Activated CD4-positive, alpha-beta memory T cell treated with anti-CD3 and anti-CD28 coated beads, Interleukin-2, amount 10 ng/mL, durations not matched to agents 7 days and 5 days (primary cell): Measurements from ENCODE around the gene ZNF469. TPM values are rescaled to one million over a fixed set of nuclear protein-coding genes. Genes with fewer than 3 reads are reported as not detected.

Experiments
- CTCF ChIA-PET: fragments of 350-600 bp; sonication (Branson Sonifier 250); formaldehyde crosslinking; loops from one replicate; lab custom pipeline; 2021; ENCODE audit warnings: antibody characterized with exemption, inconsistent platforms; lab: Charles Lee
- POLR2A ChIA-PET: fragments of 350-600 bp; sonication (Branson Sonifier 250); formaldehyde crosslinking; loops from one replicate; lab custom pipeline; 2021; ENCODE audit warnings: antibody characterized with exemption; lab: Charles Lee
- DNase-seq: peaks from one replicate; pipeline ENCODE4 v3.0.0-alpha.2; 2020
- H3K27ac Mint-ChIP-seq: one replicate; pipeline ENCODE4 v1.8.0; 2021; ENCODE audit warnings: mild to moderate bottlenecking, mixed read lengths
- H3K27me3 Mint-ChIP-seq: one replicate; pipeline ENCODE4 v1.8.0; 2021; ENCODE audit warnings: mixed read lengths
- H3K36me3 Mint-ChIP-seq: one replicate; pipeline ENCODE4 v1.8.0; 2021; ENCODE audit warnings: low read depth, mixed read lengths
- H3K4me1 Mint-ChIP-seq: one replicate; pipeline ENCODE4 v1.8.0; 2021; ENCODE audit warnings: mixed read lengths
- H3K4me3 Mint-ChIP-seq: one replicate; pipeline ENCODE4 v1.8.0; 2021; ENCODE audit warnings: mild to moderate bottlenecking, mixed read lengths
- H3K9me3 Mint-ChIP-seq: one replicate; pipeline ENCODE4 v1.8.0; 2021; ENCODE audit warnings: mixed read lengths
- total RNA-seq, 2 experiments: library from RNA; stranded (reverse); gene quantifications; one replicate each; pipeline ENCODE4 v1.2.3, GENCODE V29; 2021

The ZNF469 gene
- total RNA-seq, 2 experiments from 2014 or later: 0.23 to 0.28 TPM

DNA sequence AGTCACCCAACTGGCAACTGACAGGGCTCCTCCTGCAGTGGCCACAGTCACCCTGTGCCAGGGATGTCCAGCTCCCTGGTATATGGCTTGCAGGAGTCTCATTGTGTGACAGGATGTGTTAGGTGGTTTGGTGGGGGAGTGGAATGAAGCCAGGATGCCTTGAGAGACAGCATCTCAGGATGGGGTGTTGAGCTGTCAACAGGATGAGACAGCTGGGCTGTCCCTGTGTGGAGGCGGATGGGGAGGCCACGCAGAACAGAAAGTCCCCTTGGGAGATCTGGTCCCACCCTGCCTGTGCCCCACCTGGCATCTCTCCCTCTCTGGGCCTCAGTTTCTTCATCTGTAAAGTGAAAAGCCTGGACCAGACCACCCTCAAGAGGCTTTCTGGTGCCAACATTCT lies 9.5 kb upstream of the ZNF469 start:
- no peaks in the 10 kb centered on the region for H3K4me1 Mint-ChIP-seq
- CTCF ChIA-PET: no interaction called here
- POLR2A ChIA-PET: no interaction called here
- H3K4me3 Mint-ChIP-seq: no peak overlapping the region
- no peak overlapping the region for H3K27ac Mint-ChIP-seq
- no peaks in the 10 kb centered on the region for H3K9me3 Mint-ChIP-seq
- no peaks in the 10 kb centered on the region for H3K27me3 Mint-ChIP-seq
- H3K36me3 Mint-ChIP-seq: no peaks in the 10 kb centered on the region
- no peak for DNase-seq

DNA sequence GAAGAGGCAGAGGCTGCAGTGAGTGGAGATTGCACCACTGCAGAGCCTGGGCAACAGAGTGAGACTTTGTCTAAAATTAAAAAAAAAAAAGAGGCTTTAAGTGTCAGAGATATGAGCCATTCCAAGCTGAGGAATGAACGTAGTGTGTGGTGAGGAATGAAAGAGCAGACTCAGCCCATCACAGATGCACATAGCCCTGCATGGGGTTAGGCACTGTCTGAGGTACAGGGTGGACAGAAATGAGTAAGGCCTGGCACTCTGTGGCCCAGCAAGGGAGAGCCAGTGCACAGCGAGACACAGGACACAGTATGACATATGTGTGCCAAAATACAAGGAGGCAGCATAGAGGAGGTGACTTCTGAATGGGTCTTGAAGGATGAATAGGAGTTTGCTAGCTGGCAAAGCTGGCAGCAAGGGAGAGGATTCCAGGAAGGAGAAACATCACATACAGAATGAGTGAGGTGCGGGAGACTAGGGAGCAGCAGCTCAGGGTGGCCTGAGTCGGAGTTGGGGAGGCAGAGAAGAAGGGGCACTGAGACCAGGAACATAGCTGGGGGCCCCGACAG lies 8.7 kb upstream of the ZNF469 start:
- H3K27ac Mint-ChIP-seq: no peak overlapping the region
- no peak overlapping the region for H3K4me3 Mint-ChIP-seq
- POLR2A ChIA-PET: no interaction called here
- H3K36me3 Mint-ChIP-seq: no peaks in the 10 kb centered on the region
- no peak for DNase-seq
- no peaks in the 10 kb centered on the region for H3K9me3 Mint-ChIP-seq
- CTCF ChIA-PET: no interaction called here
- no peaks in the 10 kb centered on the region for H3K27me3 Mint-ChIP-seq
- H3K4me1 Mint-ChIP-seq: no peaks in the 10 kb centered on the region

DNA sequence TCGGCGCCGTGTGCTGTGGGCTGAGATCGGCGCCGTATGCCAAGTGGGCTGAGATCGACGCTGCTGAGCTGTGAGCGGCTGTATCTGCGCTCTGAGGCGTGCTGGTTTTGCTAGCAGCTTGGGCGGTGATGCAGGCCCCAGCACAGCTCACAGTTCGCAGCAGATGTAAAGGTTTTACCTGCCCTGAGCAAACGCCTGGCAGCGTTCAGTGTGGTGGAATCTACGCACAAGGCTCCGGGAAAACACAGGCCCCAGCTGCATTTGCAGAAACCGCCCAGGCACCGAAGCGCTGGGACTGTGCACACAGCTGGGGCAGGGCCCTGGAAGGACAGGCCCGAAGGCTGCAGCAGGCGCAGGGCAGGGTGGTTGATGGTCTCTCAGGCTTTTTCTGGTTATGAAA lies 8.0 kb upstream of the ZNF469 start:
- no peak for DNase-seq
- ChIA-PET CTCF (no interaction called here), POLR2A (no interaction called here)
- Mint-ChIP-seq H3K27ac (no peak overlapping the region), H3K4me3 (no peak overlapping the region), H3K4me1 (no peaks in the 10 kb centered on the region), H3K9me3 (no peaks in the 10 kb centered on the region), H3K27me3 (no peaks in the 10 kb centered on the region), H3K36me3 (no peaks in the 10 kb centered on the region)

DNA sequence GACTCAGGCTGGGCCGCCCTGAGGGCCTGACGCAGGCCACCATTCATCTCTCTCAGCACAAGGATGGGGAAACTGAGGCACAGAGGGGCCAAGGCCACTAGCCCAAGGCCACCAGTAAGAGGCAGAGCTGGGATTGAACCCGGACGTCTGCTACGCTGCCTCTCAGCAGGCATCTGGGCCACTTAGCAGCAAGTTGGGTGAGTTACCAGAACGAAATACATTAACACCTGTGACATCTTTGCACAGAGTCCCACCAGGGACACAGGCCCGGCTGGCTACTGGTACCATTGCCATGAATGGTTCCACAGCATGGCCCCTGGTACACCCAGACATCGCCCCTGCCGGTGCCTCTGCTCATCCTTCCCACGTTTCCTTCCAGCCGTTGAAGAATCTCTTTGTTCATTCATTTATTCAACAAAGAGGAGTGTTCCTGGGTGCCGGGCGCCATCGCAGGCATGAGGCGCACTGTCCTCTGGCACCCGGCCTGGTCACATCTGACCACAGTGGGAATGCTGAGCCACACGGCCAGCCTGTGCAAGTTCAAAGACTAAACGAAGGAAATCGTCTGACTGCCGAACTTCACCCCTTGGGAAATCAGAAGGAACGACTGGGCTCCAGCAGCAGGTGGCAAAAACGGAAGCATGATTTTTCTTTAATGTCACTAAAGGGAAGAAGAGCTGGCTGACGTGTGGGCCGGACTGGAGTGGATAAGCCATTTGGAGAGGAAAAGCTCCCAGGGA lies 7.4 kb upstream of the ZNF469 start:
- ChIA-PET CTCF (no interaction called here), POLR2A (no interaction called here)
- no peaks in the 10 kb centered on the region for H3K9me3 Mint-ChIP-seq
- H3K36me3 Mint-ChIP-seq: no peaks in the 10 kb centered on the region
- H3K4me1 Mint-ChIP-seq: no peaks in the 10 kb centered on the region
- H3K4me3 Mint-ChIP-seq: no peak overlapping the region
- no peak overlapping the region for H3K27ac Mint-ChIP-seq
- no peak for DNase-seq
- no peaks in the 10 kb centered on the region for H3K27me3 Mint-ChIP-seq

DNA sequence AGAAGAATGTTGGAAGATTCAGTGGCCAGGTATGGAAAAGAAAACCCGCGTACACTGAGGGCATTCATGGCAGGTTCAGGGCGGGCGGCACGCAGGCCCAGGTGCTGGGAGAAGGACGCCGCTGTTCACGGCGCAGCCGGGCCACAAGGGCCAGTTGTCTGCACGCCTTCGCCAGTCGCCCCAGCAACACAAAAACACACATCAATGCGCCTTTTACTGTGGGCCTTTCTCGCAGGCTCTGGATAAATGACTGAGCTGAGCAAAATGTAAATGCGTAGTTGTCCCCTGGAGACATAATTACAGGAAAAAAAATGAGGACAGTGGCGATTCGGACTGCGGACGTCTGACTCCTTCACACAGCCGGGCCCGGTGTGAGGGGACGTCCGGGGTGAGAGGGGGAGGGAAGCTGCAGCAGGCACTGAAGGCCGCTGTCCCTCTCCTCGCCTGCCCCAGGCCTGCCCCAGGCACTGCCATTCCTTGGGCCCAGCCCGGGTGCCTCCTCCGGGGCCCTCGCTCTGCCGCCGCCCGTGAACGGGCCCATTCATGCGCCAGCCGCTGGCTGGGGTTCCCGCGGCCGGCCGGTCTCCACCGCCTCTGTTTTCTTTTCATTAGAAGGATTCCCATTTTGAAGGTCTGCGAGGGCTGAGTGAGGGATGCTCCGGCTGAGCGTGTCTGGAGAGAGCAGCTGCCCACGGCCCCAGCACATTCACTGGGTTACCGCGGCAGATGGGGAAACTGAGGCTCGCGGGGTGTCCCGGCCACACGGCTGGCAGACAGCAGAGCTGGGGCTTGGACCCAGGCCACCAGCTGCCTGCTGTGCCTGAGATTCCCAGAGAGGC lies 6.5 kb upstream of the ZNF469 start:
- no peak for DNase-seq
- H3K36me3 Mint-ChIP-seq: no peaks in the 10 kb centered on the region
- ChIA-PET CTCF (no interaction called here), POLR2A (no interaction called here)
- no peak overlapping the region for H3K4me3 Mint-ChIP-seq
- H3K4me1 Mint-ChIP-seq: no peaks in the 10 kb centered on the region
- H3K27ac Mint-ChIP-seq: no peak overlapping the region
- H3K9me3 Mint-ChIP-seq: no peaks in the 10 kb centered on the region
- no peaks in the 10 kb centered on the region for H3K27me3 Mint-ChIP-seq

DNA sequence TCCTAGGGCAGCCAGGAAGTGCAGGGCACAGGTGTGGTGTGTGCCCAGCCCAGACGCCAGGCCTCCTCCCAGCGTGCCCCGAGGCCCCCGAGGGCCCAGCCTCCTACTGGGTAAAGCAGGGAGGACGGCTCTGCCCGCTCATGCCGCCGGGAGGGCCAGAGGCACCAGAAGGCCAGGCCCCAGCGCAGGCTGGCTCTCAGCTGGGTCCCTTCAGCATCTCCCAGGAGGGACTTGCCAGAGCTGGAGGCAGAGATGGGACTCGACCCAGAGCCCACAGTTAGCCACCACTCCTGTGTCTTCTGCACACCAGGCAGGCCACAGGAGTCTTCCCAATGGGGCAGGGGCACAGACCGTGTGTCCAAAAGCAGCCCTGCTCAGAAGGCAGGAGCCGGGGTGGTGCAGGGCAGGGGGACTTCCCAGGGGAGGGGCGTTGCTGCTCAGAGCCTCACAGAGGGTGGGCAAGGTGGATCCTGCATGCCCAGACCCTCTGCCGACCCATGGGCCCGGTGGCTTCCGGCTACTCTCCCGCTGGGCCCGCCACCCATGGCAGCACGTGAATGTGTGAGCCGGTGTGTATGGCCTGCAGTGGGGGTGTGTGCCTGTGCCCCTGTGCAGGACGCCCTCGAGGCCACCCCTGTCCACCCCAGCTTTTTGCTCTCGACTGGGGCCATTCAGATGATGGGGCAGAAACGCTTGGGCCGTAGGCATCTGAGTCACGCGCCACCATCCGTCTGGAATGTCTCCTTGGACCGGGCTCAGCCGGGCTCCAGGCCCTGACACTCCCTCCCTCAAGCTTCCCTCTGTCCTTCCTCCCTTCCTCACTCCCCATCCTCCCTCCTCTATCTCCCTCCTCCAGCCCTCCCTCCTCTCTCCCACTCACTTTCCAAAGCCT lies 5.7 kb upstream of the ZNF469 start:
- Mint-ChIP-seq H3K27ac (no peak overlapping the region), H3K27me3 (peaks cover under 1% of the 10 kb centered on the region), H3K36me3 (no peaks in the 10 kb centered on the region), H3K4me1 (no peaks in the 10 kb centered on the region), H3K9me3 (no peaks in the 10 kb centered on the region), H3K4me3 (no peak overlapping the region)
- CTCF ChIA-PET: no interaction called here
- POLR2A ChIA-PET: no interaction called here
- DNase-seq: no peak

DNA sequence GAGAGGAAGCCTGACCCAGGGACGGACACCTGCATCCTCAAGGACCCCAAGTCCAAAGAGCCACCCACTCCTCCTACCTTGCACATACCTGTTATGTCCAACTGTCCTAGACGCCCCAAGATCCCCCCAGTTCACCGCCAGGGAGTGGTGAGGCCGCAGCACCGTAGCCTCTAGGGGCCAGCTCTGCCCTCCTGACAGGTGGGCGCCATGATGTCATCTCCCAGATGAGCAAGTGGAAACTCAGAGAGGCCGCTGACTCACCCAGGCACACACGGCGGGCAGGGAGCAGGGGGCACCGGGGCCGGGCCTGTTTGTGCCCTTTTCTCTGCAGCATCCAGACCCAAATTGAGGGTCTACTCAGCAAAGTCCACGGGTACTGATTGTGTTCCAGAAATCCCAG lies 4.8 kb upstream of the ZNF469 start:
- Mint-ChIP-seq H3K27ac (no peak overlapping the region), H3K36me3 (no peaks in the 10 kb centered on the region), H3K9me3 (no peaks in the 10 kb centered on the region), H3K4me3 (no peak overlapping the region), H3K27me3 (peaks cover 7% of the 10 kb centered on the region), H3K4me1 (no peaks in the 10 kb centered on the region)
- ChIA-PET CTCF (no interaction called here), POLR2A (no interaction called here)
- no peak for DNase-seq

DNA sequence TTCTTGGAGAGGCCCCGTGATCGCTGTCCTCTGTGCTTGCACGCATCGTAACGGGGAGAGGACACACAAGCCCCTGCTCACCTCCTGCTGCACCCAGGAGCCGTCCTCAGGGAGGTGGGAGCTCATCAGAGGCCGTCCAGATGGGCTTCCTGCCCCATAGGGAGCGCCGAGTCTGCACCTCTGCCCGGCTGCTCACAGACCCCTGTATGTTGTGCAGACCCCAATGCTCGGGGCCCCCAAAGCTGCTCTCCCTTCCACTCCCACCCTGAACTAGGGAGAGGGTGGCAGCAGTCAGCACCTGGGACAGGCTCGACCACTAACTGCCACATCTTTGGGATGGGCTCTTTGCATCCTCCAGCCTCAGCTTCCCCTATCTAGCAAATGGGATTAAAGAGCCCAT lies 4.4 kb upstream of the ZNF469 start:
- ChIA-PET POLR2A (no interaction called here), CTCF (no interaction called here)
- H3K36me3 Mint-ChIP-seq: no peaks in the 10 kb centered on the region
- H3K4me3 Mint-ChIP-seq: no peak overlapping the region
- DNase-seq: no peak
- H3K27ac Mint-ChIP-seq: no peak overlapping the region
- H3K4me1 Mint-ChIP-seq: no peaks in the 10 kb centered on the region
- peaks cover 7% of the 10 kb centered on the region for H3K27me3 Mint-ChIP-seq
- no peaks in the 10 kb centered on the region for H3K9me3 Mint-ChIP-seq

DNA sequence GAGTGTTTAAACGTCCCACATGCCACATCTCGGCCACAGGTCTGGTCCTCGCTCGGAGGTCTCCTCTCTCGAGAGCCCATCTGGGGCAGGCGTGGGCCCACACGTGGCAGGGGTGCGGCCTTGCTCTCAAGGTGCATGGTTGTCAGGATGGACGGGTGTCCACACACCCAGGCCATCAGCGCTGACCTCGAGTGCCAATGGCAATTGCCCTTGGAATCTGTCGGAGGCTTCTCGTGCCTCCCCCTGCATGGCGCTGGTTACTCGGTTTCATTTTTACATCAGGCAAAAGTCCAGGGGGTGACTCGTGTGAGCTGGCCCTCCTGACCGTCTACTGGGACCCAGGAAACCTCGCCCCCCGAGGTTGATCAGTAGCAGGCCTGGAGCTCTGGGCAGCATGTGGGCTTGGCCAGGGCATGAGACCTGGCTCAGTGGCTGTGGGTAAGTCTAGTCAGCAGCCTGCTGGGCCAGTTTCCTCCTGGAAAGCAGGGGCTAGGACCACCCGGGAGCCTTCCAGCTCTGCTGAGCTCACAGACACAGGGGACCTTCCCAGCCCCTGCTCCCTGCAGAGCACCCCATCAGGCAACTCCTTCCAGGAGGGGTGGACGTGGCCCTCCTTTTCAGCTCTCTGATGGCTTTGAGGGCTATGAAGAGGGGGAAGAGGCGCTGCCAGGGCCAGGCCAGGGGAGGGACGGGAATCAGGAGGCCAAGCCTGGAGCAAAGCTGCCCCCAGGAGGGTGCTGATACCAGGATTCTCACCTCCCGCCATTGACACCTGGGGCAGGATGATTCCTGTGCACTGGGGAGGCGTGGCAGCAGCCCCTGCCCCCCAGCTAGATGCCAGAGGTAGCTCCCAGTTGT lies 3.7 kb upstream of the ZNF469 start:
- POLR2A ChIA-PET: no interaction called here
- no peaks in the 10 kb centered on the region for H3K4me1 Mint-ChIP-seq
- H3K9me3 Mint-ChIP-seq: no peaks in the 10 kb centered on the region
- H3K36me3 Mint-ChIP-seq: no peaks in the 10 kb centered on the region
- DNase-seq: no peak
- no peak overlapping the region for H3K4me3 Mint-ChIP-seq
- H3K27me3 Mint-ChIP-seq: peaks cover 9% of the 10 kb centered on the region
- CTCF ChIA-PET: no interaction called here
- no peak overlapping the region for H3K27ac Mint-ChIP-seq

DNA sequence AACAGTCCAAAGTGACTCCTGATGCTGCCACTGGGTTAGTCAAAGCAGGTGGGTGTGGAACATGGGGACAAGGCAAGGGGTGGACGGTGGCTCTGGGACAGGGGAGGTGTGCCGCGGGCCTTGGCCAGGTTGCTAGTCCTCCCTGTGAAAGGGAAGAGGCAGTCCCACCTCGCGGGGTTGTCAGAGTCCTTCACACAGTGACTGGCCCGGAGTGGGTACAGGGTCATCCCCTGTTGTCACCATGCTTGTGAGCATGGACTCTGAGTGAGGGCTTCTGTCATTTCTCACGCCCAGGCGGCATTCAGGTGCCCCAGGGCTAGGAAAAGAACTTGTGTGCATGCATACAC lies 3.1 kb upstream of the ZNF469 start:
- POLR2A ChIA-PET: no interaction called here
- H3K9me3 Mint-ChIP-seq: no peaks in the 10 kb centered on the region
- H3K27ac Mint-ChIP-seq: no peak overlapping the region
- DNase-seq: no peak
- H3K36me3 Mint-ChIP-seq: no peaks in the 10 kb centered on the region
- no peaks in the 10 kb centered on the region for H3K4me1 Mint-ChIP-seq
- peaks cover 15% of the 10 kb centered on the region for H3K27me3 Mint-ChIP-seq
- CTCF ChIA-PET: no interaction called here
- no peak overlapping the region for H3K4me3 Mint-ChIP-seq

DNA sequence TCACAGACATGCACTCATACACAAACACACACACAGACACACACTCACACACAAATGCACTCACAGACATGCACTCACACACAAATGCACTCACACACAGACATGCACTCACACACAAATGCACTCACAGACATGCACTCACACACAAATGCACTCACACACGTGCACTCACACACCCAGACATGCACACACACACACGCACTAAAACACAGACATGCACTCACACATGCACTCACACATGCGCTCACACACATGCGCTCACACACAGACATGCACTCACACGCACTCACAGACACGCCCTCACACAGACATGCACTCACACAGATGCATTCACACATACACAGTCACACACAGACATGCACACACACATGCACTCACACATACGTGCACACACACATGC lies 2.7 kb upstream of the ZNF469 start:
- Mint-ChIP-seq H3K36me3 (no peaks in the 10 kb centered on the region), H3K4me1 (no peaks in the 10 kb centered on the region), H3K9me3 (no peaks in the 10 kb centered on the region), H3K27ac (no peak overlapping the region), H3K4me3 (no peak overlapping the region), H3K27me3 (peaks cover 19% of the 10 kb centered on the region)
- ChIA-PET POLR2A (no interaction called here), CTCF (no interaction called here)
- DNase-seq: no peak

DNA sequence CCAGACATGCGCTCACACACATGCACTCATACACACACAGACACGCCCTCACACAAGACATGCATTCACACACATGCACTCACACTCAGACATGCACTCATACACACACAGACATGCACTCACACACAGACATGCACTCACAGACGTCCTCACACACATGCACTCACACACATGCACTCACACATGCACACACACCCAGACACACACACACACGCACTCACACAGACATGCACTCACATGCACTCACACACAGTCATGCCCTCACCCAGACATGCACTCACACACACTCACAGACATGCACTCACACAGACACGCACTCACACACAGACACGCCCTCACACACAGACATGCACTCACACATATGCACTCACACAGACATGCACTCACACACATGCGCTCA lies 2.1 kb upstream of the ZNF469 start:
- Mint-ChIP-seq H3K36me3 (no peaks in the 10 kb centered on the region), H3K27me3 (peaks cover 22% of the 10 kb centered on the region), H3K9me3 (no peaks in the 10 kb centered on the region), H3K4me1 (no peaks in the 10 kb centered on the region), H3K4me3 (no peak overlapping the region), H3K27ac (no peak overlapping the region)
- ChIA-PET POLR2A (no interaction called here), CTCF (no interaction called here)
- DNase-seq: no peak
